ENCODE results near the gene DLX3. TPM values are rescaled to one million over a fixed set of nuclear protein-coding genes. Genes with fewer than 3 reads are reported as not detected.
"Not testable (repeated sequence)": the region's sequence is repeated elsewhere in the genome, so short reads cannot be mapped to it uniquely, and the experiment has no call there.

DLX3 gene
- total RNA-seq, 1 experiment from 2014 or later = 1.2 TPM

- Histone ChIP-seq H3K4me3 (no peak overlapping the region), H2AFZ (no peak overlapping the region), H3K4me2 (no peak overlapping the region), H3K79me2 (ENCODE audit: low read depth) (no peaks in the 10 kb centered on the region), H4K20me1 (ENCODE audit: insufficient read depth) (no peaks in the 10 kb centered on the region), H3K4me1 (replicated peaks; ENCODE audit: insufficient read depth) (peaks cover 39% of the 10 kb centered on the region), H3F3A (ENCODE audit: insufficient read depth, low read depth) (peaks cover 17% of the 10 kb centered on the region; the same call in 1 of the 2 replicates), H3K9me3 (ENCODE audit: insufficient read depth, low read depth) (no peaks in the 10 kb centered on the region), H3K27ac (no peak overlapping the region), H3K9me2 (ENCODE audit: insufficient read depth) (no peaks in the 10 kb centered on the region), H3K36me3 (ENCODE audit: low read depth) (no peaks in the 10 kb centered on the region), H3K27me3 (ENCODE audit: insufficient read depth, low read depth) (no peaks in the 10 kb centered on the region)
- no peak for DNase-seq
- POLR2A ChIA-PET (ENCODE audit: unreplicated experiment) = no interaction called here
- no peak for TF ChIP-seq EZH2 (IDR thresholded peaks at IDR 0.05; ENCODE audit: low read depth)
- TF ChIP-seq CTCF (conservative IDR thresholded peaks at IDR 0.05) = no peak
- intact Hi-C loops (cut with micrococcal nuclease; ENCODE audit: unreplicated experiment) = no loop called here
- CTCF ChIA-PET = no interaction called here
- no TSS peak for BruUV-seq (replicated peaks)
Measured at GRCh38 chr17:50042211-50042610, 47.2 kb upstream of the DLX3 start.

GRCh38 chr17:50040496-50040895 is 45.5 kb upstream of the DLX3 start:
- H3K4me2 ChIP-seq; POLR2A ChIA-PET (ENCODE audit: unreplicated experiment); H3K9me3 ChIP-seq (ENCODE audit: insufficient read depth, low read depth); H3K27me3 ChIP-seq (ENCODE audit: insufficient read depth, low read depth); H4K20me1 ChIP-seq (ENCODE audit: insufficient read depth); CTCF ChIA-PET; H3K4me3 ChIP-seq; H3K79me2 ChIP-seq (ENCODE audit: low read depth); DNase-seq; H3K9me2 ChIP-seq (ENCODE audit: insufficient read depth); H2AFZ ChIP-seq; H3K36me3 ChIP-seq (ENCODE audit: low read depth); intact Hi-C loops (cut with micrococcal nuclease; ENCODE audit: unreplicated experiment); H3K27ac ChIP-seq; BruUV-seq (replicated peaks): not testable (repeated sequence)
- Histone ChIP-seq H3K4me1 (replicated peaks; ENCODE audit: insufficient read depth) (peaks cover 35% of the 10 kb centered on the region), H3F3A (ENCODE audit: insufficient read depth, low read depth) (peaks cover 17% of the 10 kb centered on the region; the same call in 1 of the 2 replicates)

GRCh38 chr17:50039058-50039457 is 44.0 kb upstream of the DLX3 start:
- DNase-seq = no peak
- Histone ChIP-seq H3K9me3 (ENCODE audit: insufficient read depth, low read depth) (no peaks in the 10 kb centered on the region), H3F3A (ENCODE audit: insufficient read depth, low read depth) (peaks cover 17% of the 10 kb centered on the region; the same call in 1 of the 2 replicates), H3K9me2 (ENCODE audit: insufficient read depth) (no peaks in the 10 kb centered on the region), H3K4me2 (no peak overlapping the region), H3K36me3 (ENCODE audit: low read depth) (no peaks in the 10 kb centered on the region), H3K79me2 (ENCODE audit: low read depth) (no peaks in the 10 kb centered on the region), H3K27ac (no peak overlapping the region), H3K4me3 (no peak overlapping the region), H3K27me3 (ENCODE audit: insufficient read depth, low read depth) (no peaks in the 10 kb centered on the region), H2AFZ (no peak overlapping the region), H4K20me1 (ENCODE audit: insufficient read depth) (no peaks in the 10 kb centered on the region), H3K4me1 (replicated peaks; ENCODE audit: insufficient read depth) (peaks cover 41% of the 10 kb centered on the region)
- intact Hi-C loops (cut with micrococcal nuclease; ENCODE audit: unreplicated experiment) = no loop called here
- ChIA-PET CTCF (no interaction called here), POLR2A (ENCODE audit: unreplicated experiment) (no interaction called here)
- no TSS peak for BruUV-seq (replicated peaks)
- TF ChIP-seq CTCF (conservative IDR thresholded peaks at IDR 0.05) (no peak), EZH2 (IDR thresholded peaks at IDR 0.05; ENCODE audit: low read depth) (no peak)

Measured in PC-9 (cell line).